ENCODE measurements around the gene ARL17B.
"Not testable (repeated sequence)": the region's sequence is repeated elsewhere in the genome, so short reads cannot be mapped to it uniquely, and the experiment has no call there.

GRCh38 chr17:46294831-46295230, 66.7 kb downstream of the ARL17B start, which contains the start of gene LRRC37A:
- TF ChIP-seq, protein P1, sequence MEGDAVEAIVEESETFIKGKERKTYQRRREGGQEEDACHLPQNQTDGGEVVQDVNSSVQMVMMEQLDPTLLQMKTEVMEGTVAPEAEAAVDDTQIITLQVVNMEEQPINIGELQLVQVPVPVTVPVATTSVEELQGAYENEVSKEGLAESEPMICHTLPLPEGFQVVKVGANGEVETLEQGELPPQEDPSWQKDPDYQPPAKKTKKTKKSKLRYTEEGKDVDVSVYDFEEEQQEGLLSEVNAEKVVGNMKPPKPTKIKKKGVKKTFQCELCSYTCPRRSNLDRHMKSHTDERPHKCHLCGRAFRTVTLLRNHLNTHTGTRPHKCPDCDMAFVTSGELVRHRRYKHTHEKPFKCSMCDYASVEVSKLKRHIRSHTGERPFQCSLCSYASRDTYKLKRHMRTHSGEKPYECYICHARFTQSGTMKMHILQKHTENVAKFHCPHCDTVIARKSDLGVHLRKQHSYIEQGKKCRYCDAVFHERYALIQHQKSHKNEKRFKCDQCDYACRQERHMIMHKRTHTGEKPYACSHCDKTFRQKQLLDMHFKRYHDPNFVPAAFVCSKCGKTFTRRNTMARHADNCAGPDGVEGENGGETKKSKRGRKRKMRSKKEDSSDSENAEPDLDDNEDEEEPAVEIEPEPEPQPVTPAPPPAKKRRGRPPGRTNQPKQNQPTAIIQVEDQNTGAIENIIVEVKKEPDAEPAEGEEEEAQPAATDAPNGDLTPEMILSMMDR (IDR thresholded peaks at IDR 0.05): not testable (repeated sequence)
- TF ChIP-seq POLR2A, EP300, POLR2AphosphoS5 (IDR thresholded peaks at IDR 0.05): not testable (repeated sequence)

Data from upper lobe of left lung (tissue), 4 donors.